Measurements from ENCODE around the gene TYSND1. TPM values are rescaled to one million over a fixed set of nuclear protein-coding genes. Genes with fewer than 3 reads are reported as not detected.

The TYSND1 gene
- total and polyA plus RNA-seq, 4 experiments from 2014 or later: 16.4 to 31.4 (median 25.6) TPM

DNA sequence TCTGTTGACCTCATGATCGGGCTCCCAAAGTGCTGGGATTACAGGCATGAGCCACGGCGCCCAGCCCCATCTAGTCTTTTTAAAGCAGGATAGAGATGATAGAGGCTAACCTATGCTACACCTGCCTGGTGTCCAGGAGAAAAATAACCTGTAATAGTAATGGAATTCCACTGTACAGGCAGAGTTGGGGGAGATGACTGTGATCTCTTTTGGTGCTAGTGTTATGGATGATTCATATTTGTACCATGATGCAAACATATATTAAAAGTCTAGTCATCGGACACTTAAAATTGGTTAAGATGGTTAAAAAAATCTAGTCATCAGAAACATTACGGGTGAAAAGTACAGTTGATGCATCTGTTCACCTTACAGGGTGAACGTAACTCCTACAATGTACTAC lies 29.9 kb upstream of the TYSND1 start:
- H3K4me3 ChIP-seq (ENCODE audit: low read length in 2 of 2): no peak overlapping the region
- Mint-ChIP-seq H3K4me1 (peaks cover 12 to 24% (median 17%) of the 10 kb centered on the region in 4 donors), H3K9me3 (peaks cover 0 to 5% (median 0%) of the 10 kb centered on the region in 8 donors), H3K27ac (no peak overlapping the region), H3K4me3 (no peak overlapping the region), H3K27me3 (peaks cover 0 to 5% of the 10 kb centered on the region in 2 donors), H3K36me3 (no peaks in the 10 kb centered on the region)
- intact Hi-C loops (cut with micrococcal nuclease): no loop called here
- no peak for DNase-seq
- POLR2A ChIA-PET (ENCODE audit: partially characterized antibody): interaction anchor here (2.4 kb wide), 1 partner anchor 30 kb away, joined by 23 read pairs; the partner anchor contains the start of gene TYSND1
- H3K27ac ChIP-seq (ENCODE audit: low read depth, low read length): no peak overlapping the region
- no peaks in the 10 kb centered on the region for H3K27me3 ChIP-seq (ENCODE audit: insufficient read depth, low read length)
- CTCF ChIA-PET (ENCODE audit: partially characterized antibody): interaction anchor here (0.7 to 2.6 kb wide), 3 partner anchors 30 to 184 kb away, joined by 3 to 31 read pairs (median 7); partner anchors contain the start of gene TYSND1
- no peaks in the 10 kb centered on the region for H3K36me3 ChIP-seq (ENCODE audit: insufficient read depth, low read length)
- no peaks in the 10 kb centered on the region for H3K9me3 ChIP-seq (ENCODE audit: control insufficient read depth in 1 of 2, low read length in 2 of 2)
- peaks cover 26% of the 10 kb centered on the region for H3K4me1 ChIP-seq (ENCODE audit: insufficient read depth, low read length)

DNA sequence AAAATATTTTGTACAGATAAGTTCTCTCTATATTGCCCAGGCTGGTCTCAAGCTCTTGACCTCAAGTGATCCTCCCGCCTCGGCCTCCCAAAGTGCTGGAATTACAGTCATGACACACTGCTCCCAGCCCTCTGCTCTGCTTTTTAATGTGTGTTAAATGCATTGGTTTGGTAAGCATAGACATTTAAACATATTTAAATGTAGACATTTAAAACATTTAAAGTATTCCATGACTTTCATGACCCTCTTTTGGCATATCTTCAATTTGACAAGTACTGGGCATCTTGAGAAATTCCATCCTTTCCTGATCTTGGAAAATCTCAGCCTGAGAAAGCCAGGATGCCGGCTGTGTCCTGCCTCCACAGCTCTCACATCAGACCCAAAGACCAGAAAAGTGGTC lies 29.0 kb upstream of the TYSND1 start:
- peaks cover 0 to 5% (median 0%) of the 10 kb centered on the region in 8 donors for H3K9me3 Mint-ChIP-seq
- CTCF ChIA-PET (ENCODE audit: partially characterized antibody): interaction anchor here (0.7 to 2.6 kb wide), 4 partner anchors 29 to 121 kb away, joined by 3 to 31 read pairs (median 6); partner anchors contain the start of gene TYSND1
- no peak overlapping the region for H3K4me3 ChIP-seq (ENCODE audit: low read length in 2 of 2)
- H3K4me3 Mint-ChIP-seq: no peak overlapping the region
- H3K9me3 ChIP-seq (ENCODE audit: control insufficient read depth in 1 of 2, low read length in 2 of 2): no peaks in the 10 kb centered on the region
- peaks cover 16 to 33% (median 22%) of the 10 kb centered on the region in 4 donors for H3K4me1 Mint-ChIP-seq
- intact Hi-C loops (cut with micrococcal nuclease): no loop called here
- DNase-seq: no peak
- H3K27ac ChIP-seq (ENCODE audit: low read depth, low read length): no peak overlapping the region
- POLR2A ChIA-PET (ENCODE audit: partially characterized antibody): interaction anchor here (2.4 kb wide), 1 partner anchor 29 kb away, joined by 23 read pairs; the partner anchor contains the start of gene TYSND1
- no peaks in the 10 kb centered on the region for H3K36me3 ChIP-seq (ENCODE audit: insufficient read depth, low read length)
- H3K27me3 Mint-ChIP-seq: peaks cover 0 to 5% of the 10 kb centered on the region in 2 donors
- peaks cover 32% of the 10 kb centered on the region for H3K4me1 ChIP-seq (ENCODE audit: insufficient read depth, low read length)
- H3K36me3 Mint-ChIP-seq: no peaks in the 10 kb centered on the region
- H3K27me3 ChIP-seq (ENCODE audit: insufficient read depth, low read length): no peaks in the 10 kb centered on the region
- H3K27ac Mint-ChIP-seq: no peak overlapping the region

DNA sequence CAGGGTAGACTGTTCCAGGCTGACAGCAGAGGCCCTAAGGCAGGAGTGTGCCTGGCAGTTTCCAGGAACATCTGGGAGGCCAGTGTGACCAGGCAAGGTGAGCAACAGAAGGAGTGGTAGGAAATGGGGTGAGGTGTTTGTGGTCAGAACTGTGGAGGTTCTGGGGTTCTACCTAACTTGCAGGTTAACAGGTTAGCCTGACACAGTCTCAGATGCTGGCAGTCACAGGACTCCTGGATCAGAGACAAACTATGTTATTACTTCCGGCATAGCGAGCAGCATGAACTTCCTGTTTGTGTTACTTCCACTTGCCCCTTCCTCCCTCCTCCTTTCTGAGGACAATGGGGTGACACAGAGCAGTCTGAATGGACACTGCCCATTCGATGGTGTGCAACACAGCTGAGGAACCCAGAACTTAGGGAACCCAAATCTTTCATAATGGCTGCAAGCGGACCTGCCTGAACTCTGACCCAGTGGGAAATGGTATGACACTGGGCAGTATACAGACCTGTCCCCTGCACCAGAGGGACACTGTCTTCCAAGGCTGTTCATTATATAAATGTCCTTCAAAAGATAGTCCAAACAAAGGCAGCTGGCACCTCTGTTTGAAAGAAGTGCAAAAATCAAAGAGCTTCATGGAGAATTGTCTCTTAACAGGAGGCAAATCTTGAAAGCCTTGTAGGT lies 27.7 kb upstream of the TYSND1 start:
- H3K36me3 Mint-ChIP-seq: peaks cover 0 to 11% of the 10 kb centered on the region in 2 donors
- POLR2A ChIA-PET (ENCODE audit: partially characterized antibody): interaction anchor here (0.6 to 2.4 kb wide), 4 partner anchors 19 to 230 kb away, joined by 3 to 23 read pairs (median 4); partner anchors contain the start of gene TYSND1

DNA sequence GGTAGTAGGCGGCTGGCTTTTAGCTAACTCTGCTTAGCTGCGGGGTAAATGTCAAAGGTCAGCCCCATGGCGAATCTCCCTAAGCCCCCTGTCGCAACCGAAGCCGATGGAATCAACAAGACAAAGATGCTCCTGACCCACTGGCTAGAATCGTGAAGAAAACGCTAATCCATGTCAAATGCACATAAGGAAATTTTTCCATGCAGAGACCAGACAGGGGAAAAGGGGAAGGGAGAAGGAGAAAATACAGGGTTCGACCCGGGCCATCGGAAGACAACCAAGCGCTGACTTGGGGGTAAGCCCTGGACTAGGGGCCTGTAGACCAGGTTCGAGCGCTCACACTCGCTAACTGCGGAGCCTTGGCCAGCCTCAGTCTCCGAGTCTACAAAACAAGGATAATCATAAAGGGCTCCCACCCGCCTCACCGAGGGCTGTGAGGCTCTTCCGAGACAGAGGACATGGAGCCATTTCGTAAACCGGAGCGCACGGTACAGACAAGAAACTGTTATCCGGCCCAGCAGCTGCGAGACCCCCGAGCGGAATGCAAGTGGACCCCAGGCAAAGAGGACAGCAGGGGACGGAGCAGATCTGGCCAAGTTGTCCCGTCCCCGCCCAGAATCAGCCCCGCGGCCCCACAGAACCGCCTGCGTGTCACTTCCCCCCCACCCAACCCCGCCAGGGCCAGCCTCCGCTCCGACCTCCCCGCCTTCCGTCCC lies 23.3 kb upstream of the TYSND1 start:
- ChIA-PET CTCF (ENCODE audit: partially characterized antibody) (interaction anchor here (1.3 to 7.1 kb wide), 2 partner anchors 22 to 52 kb away, joined by 3 to 106 read pairs; partner anchors contain the start of gene TYSND1), POLR2A (ENCODE audit: partially characterized antibody) (interaction anchor here (0.5 to 6.1 kb wide), 17 partner anchors 8 to 850 kb away, joined by 3 to 119 read pairs (median 6); partner anchors contain the start of genes EIF4EBP2, PPA1 and TYSND1)
- Histone ChIP-seq H3K27ac (ENCODE audit: low read depth, low read length) (peak overlapping the region; percentile 93), H3K9me3 (ENCODE audit: control insufficient read depth in 1 of 2, low read length in 2 of 2) (no peaks in the 10 kb centered on the region), H3K27me3 (ENCODE audit: insufficient read depth, low read length) (no peaks in the 10 kb centered on the region), H3K36me3 (ENCODE audit: insufficient read depth, low read length) (peaks cover 13% of the 10 kb centered on the region), H3K4me3 (ENCODE audit: low read length in 2 of 2) (peak overlapping the region; percentile 73 to 95), H3K4me1 (ENCODE audit: insufficient read depth, low read length) (peaks cover 76% of the 10 kb centered on the region)
- peaks cover 0 to 4% (median 0%) of the 10 kb centered on the region in 8 donors for H3K9me3 Mint-ChIP-seq
- intact Hi-C loops (cut with micrococcal nuclease): loop anchor here (1.0 to 2.0 kb wide), 5 partner anchors 9 to 234 kb away; partner anchors contain the start of genes EIF4EBP2, PPA1 and TYSND1
- peak in 1 of 5 donors; percentile 38 for DNase-seq
- peak overlapping the region; percentile 90 to 97 (median 94) for H3K4me3 Mint-ChIP-seq
- peaks cover 39 to 85% (median 54%) of the 10 kb centered on the region in 4 donors for H3K4me1 Mint-ChIP-seq
- no peaks in the 10 kb centered on the region for H3K27me3 Mint-ChIP-seq
- peak overlapping the region; percentile 90 to 99 (median 96) for H3K27ac Mint-ChIP-seq
- peaks cover 11 to 36% of the 10 kb centered on the region in 2 donors for H3K36me3 Mint-ChIP-seq

More for the DNA sequence above, 27.7 kb upstream of the TYSND1 start:
- no peaks in the 10 kb centered on the region for H3K9me3 ChIP-seq (ENCODE audit: control insufficient read depth in 1 of 2, low read length in 2 of 2)
- Mint-ChIP-seq H3K27me3 (peaks cover 0 to 2% of the 10 kb centered on the region in 2 donors), H3K9me3 (peaks cover 0 to 4% (median 0%) of the 10 kb centered on the region in 8 donors), H3K4me1 (peaks cover 17 to 46% (median 25%) of the 10 kb centered on the region in 4 donors), H3K4me3 (peak overlapping the region in 7 of 8 donors; percentile 15 to 83 (median 62)), H3K27ac (peak overlapping the region; percentile 79 to 92 (median 88))
- H3K36me3 ChIP-seq (ENCODE audit: insufficient read depth, low read length): no peaks in the 10 kb centered on the region
- H3K27ac ChIP-seq (ENCODE audit: low read depth, low read length): peak overlapping the region; percentile 41
- DNase-seq: peak; percentile 45 to 77 (median 58)
- no peaks in the 10 kb centered on the region for H3K27me3 ChIP-seq (ENCODE audit: insufficient read depth, low read length)
- intact Hi-C loops (cut with micrococcal nuclease): no loop called here
- no peak overlapping the region for H3K4me3 ChIP-seq (ENCODE audit: low read length in 2 of 2)
- peaks cover 37% of the 10 kb centered on the region for H3K4me1 ChIP-seq (ENCODE audit: insufficient read depth, low read length)
- CTCF ChIA-PET (ENCODE audit: partially characterized antibody): interaction anchor here (1.4 to 2.6 kb wide), 2 partner anchors 28 to 58 kb away, joined by 6 to 31 read pairs; partner anchors contain the start of gene TYSND1

DNA sequence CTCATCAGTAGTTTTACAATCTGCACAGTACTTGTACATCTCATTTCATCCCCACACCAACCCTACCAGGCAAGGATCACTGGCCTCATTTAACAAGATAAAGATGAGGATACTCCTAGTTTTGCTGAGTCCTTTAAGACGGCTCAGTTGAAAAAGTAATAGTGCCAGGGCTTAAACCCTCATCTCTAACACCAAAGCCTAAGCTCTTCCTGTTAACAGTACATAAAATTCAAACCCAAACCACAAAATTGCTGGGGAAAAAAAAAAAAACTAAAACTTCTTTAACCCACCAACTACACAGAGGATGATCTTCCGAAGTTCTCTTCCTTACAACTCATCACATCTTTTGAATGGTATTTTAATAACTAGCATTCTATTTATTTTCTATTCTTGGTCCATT lies 22.5 kb upstream of the TYSND1 start:
- H3K9me3 ChIP-seq (ENCODE audit: control insufficient read depth in 1 of 2, low read length in 2 of 2): no peaks in the 10 kb centered on the region
- H3K4me3 ChIP-seq (ENCODE audit: low read length in 2 of 2): peak overlapping the region; percentile 73 to 95
- peak in 3 of 5 donors; percentile 59 to 79 (median 68) for DNase-seq
- intact Hi-C loops (cut with micrococcal nuclease): loop anchor here (1.0 kb wide), 2 partner anchors 8 to 235 kb away; partner anchors contain the start of gene EIF4EBP2
- H3K36me3 ChIP-seq (ENCODE audit: insufficient read depth, low read length): peaks cover 13% of the 10 kb centered on the region
- H3K27ac ChIP-seq (ENCODE audit: low read depth, low read length): peak overlapping the region; percentile 93
- H3K9me3 Mint-ChIP-seq: peaks cover 0 to 4% (median 0%) of the 10 kb centered on the region in 8 donors
- peak overlapping the region; percentile 90 to 99 (median 96) for H3K27ac Mint-ChIP-seq
- peaks cover 76% of the 10 kb centered on the region for H3K4me1 ChIP-seq (ENCODE audit: insufficient read depth, low read length)
- no peaks in the 10 kb centered on the region for H3K27me3 ChIP-seq (ENCODE audit: insufficient read depth, low read length)
- CTCF ChIA-PET (ENCODE audit: partially characterized antibody): interaction anchor here (7.1 kb wide), 1 partner anchor 21 kb away, joined by 106 read pairs; the partner anchor contains the start of gene TYSND1
- H3K27me3 Mint-ChIP-seq: no peaks in the 10 kb centered on the region
- POLR2A ChIA-PET (ENCODE audit: partially characterized antibody): interaction anchor here (1.5 to 6.1 kb wide), 6 partner anchors 8 to 234 kb away, joined by 3 to 119 read pairs (median 10); partner anchors contain the start of genes EIF4EBP2 and TYSND1
- H3K4me1 Mint-ChIP-seq: peaks cover 38 to 85% (median 51%) of the 10 kb centered on the region in 4 donors
- peak overlapping the region; percentile 90 to 97 (median 94) for H3K4me3 Mint-ChIP-seq
- H3K36me3 Mint-ChIP-seq: peaks cover 11 to 39% of the 10 kb centered on the region in 2 donors

DNA sequence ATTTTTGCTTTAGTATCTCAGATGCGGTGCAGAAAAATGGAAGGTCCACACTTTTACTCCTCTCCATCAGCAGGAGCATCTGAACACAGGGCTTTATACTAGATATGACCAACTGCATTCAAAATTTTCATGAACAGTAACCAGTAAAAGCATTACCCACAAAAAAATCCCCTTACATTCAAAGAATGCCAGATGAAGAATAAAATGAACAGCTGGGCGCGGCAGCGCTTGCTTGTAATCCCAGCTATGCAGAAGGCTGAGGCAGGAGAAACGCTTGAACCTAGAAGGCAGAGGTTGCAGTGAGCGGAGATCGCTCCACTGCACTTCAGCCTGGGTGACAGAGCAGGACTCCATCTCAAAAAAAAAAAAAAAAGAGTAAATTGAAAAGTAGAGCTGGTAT lies 20.7 kb upstream of the TYSND1 start:
- DNase-seq: no peak
- H3K27me3 Mint-ChIP-seq: no peaks in the 10 kb centered on the region
- Histone ChIP-seq H3K27ac (ENCODE audit: low read depth, low read length) (no peak overlapping the region), H3K4me3 (ENCODE audit: low read length in 2 of 2) (no peak overlapping the region), H3K36me3 (ENCODE audit: insufficient read depth, low read length) (peaks cover 13% of the 10 kb centered on the region), H3K9me3 (ENCODE audit: control insufficient read depth in 1 of 2, low read length in 2 of 2) (no peaks in the 10 kb centered on the region), H3K27me3 (ENCODE audit: insufficient read depth, low read length) (no peaks in the 10 kb centered on the region), H3K4me1 (ENCODE audit: insufficient read depth, low read length) (peaks cover 83% of the 10 kb centered on the region)
- ChIA-PET CTCF (ENCODE audit: partially characterized antibody) (interaction anchor here (1.1 to 7.1 kb wide), 4 partner anchors 11 to 83 kb away, joined by 3 to 106 read pairs (median 3); partner anchors contain the start of gene TYSND1), POLR2A (ENCODE audit: partially characterized antibody) (interaction anchor here (0.7 to 6.1 kb wide), 2 partner anchors 10 to 22 kb away, joined by 4 to 119 read pairs; partner anchors contain the start of gene TYSND1)
- peaks cover 0 to 4% (median 0%) of the 10 kb centered on the region in 8 donors for H3K9me3 Mint-ChIP-seq
- peaks cover 21 to 49% of the 10 kb centered on the region in 2 donors for H3K36me3 Mint-ChIP-seq
- intact Hi-C loops (cut with micrococcal nuclease): no loop called here
- H3K4me1 Mint-ChIP-seq: peaks cover 45 to 93% (median 61%) of the 10 kb centered on the region in 4 donors
- peak overlapping the region; percentile 7 to 71 (median 54) for H3K4me3 Mint-ChIP-seq
- H3K27ac Mint-ChIP-seq: peak overlapping the region; percentile 23 to 90 (median 69)
